GM12892 (cell line): ENCODE data around the gene SPRY2.
"Not testable (repeated sequence)": the region's sequence is repeated elsewhere in the genome, so short reads cannot be mapped to it uniquely, and the experiment has no call there.

Experiments
- DNase-seq: peaks from one replicate; pipeline ENCODE4 v3.0.0; 2011; ENCODE audit not compliant: insufficient read length
- FAIRE-seq: peaks from 2 replicates; lab custom pipeline; 2011; peaks lifted over from hg19 to GRCh38; lab: Jason Lieb, UNC
- POLR2A ChIP-seq: IDR thresholded peaks from 2 replicates; pipeline ENCODE4 v1.6.1; 2011; ENCODE audit warnings: low read depth, low read length, control low read depth
- POLR2AphosphoS5 ChIP-seq: IDR thresholded peaks from 2 replicates; pipeline ENCODE4 v1.6.1; 2011; ENCODE audit warnings: low read depth, low read length, control low read depth
- TAF1 ChIP-seq: IDR thresholded peaks from 2 replicates; pipeline ENCODE4 v1.6.1; 2011; ENCODE audit warnings: low read depth, mild to moderate bottlenecking, control low read depth, low read length, borderline replicate concordance

The SPRY2 gene

DNA sequence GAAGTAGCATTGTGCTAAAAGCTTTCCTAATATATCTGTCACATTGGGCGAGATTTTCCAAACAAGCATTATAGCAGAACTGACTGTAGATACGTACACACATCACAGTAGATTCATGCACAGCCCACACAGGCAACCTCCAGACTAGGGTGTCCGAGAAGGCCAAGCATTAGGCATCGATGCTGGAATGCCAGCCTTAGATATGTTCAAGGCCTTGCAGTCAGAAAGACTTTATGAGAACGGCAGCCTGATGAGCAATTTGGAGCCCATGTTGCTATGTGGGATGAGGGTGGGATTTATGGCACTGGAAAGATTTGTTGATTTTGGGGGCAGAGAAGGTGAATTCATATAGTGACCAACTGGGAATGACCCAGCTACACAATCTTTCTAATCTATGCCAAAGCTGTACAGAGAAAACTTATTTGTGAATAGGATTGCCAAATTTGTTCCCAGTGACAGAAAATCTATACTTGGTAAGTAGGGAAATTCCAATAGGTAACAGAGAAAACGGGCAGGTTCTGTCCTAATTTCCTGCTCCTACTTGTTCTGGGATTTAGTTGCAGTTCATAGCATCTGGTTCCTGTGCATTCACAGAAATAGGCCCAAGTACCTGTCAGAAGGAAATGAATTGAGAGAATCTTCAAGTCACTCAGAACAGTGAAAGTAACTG, 31.0 kb upstream of the SPRY2 start:
- FAIRE-seq (no peak), DNase-seq (no peak)
- TF ChIP-seq POLR2A = no peak

GRCh38 chr13:80367473-80367872, 26.5 kb upstream of the SPRY2 start:
- DNase-seq (no peak), FAIRE-seq (no peak)
- no peak for TF ChIP-seq POLR2A
- no peak for TF ChIP-seq TAF1
- TF ChIP-seq POLR2AphosphoS5 = no peak

DNA sequence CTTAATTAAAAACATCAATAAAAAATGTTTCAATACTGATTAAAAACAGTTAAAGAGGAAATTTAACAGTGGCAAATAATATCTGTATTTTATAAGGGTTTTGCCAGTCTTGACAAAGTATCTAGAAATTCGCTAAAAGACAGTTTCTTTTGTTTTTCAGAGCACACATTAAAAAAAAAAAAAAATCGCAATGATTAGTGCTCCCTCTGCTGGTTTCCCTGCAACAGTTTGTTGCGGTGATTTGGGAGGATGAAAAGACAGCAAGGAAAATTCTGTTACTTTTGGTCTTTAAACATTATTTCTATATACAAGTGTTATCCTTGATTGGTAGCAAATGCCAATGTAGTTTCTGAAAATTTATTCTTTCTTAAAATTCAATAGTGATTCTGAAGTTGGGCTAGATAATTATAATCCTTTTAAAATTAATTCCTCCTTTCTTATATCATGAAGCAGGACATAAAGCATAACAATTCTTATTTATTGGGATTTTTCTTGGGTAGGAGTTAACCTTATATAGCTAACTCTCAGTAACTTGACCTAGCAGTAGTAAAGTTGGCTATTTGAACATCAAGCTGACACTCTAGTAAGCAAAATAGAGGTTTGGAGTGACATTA, 23.1 kb upstream of the SPRY2 start:
- TF ChIP-seq TAF1 = no peak
- DNase-seq (no peak), FAIRE-seq (no peak)

DNA sequence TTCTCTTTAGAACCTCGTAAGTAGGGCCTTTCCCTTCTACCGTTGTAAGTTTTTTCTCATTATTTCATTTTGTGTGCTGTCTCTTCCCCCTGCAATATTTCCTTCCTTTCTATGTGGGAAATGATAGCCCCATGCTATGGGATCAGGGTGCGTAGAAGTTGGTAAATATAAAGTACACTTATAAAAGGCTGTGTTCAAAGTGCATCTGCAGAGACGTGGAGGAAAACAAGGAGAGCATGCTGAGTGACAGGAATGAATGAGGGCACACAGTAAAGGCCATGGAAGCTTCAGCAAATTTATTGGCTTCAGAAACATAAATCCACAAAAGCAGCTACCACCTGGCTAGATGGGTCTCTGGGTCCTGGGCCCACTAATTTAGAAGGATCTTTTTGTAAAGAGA, 21.6 kb upstream of the SPRY2 start:
- DNase-seq (no peak), FAIRE-seq (no peak)
- no peak for TF ChIP-seq POLR2AphosphoS5
- TF ChIP-seq TAF1 = no peak
- TF ChIP-seq POLR2A = no peak

GRCh38 chr13:80361883-80362327, 21.0 kb upstream of the SPRY2 start:
- FAIRE-seq (no peak), DNase-seq (no peak)
- TF ChIP-seq TAF1 (no peak), POLR2AphosphoS5 (no peak), POLR2A (no peak)

DNA sequence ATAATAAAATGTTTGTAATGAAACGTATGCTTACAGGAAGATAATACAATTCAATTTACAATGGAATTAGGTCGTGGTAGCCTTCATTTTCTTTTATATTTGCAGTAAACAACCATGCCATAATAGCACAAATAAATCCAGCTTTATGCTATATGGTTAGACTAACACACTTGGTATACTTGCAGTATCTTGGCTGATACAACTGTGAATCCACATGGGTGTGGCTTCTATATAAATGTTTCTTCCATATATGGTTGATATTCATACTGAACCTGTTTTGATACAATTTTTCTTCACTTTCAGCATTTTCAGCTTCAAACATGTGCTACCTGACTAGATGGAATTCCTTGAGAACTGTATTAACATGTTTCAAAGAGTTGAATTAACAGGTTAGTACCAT, 20.4 kb upstream of the SPRY2 start:
- TF ChIP-seq POLR2AphosphoS5 = no peak
- TF ChIP-seq TAF1 = no peak
- TF ChIP-seq POLR2A = no peak
- FAIRE-seq (no peak), DNase-seq (no peak)

DNA sequence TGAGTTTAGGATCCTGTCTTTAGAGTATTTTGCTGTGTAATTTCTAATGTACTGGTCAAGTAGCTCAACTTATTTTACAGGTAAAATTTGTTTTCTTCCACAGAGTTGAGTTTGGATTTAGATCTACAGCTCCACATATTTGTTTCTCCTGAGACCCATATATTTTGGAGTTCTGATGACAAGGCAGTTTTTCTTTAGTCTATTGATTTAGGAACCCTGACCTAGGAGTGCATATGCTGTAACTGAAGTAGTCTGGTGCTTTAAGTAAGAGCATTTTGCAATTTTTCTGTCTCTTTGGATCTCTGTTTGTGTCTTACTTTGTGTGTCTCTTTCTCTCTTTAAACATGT, 19.5 kb upstream of the SPRY2 start:
- FAIRE-seq (no peak), DNase-seq (no peak)
- TF ChIP-seq TAF1 = no peak
- TF ChIP-seq POLR2A = no peak
- TF ChIP-seq POLR2AphosphoS5 = no peak

DNA sequence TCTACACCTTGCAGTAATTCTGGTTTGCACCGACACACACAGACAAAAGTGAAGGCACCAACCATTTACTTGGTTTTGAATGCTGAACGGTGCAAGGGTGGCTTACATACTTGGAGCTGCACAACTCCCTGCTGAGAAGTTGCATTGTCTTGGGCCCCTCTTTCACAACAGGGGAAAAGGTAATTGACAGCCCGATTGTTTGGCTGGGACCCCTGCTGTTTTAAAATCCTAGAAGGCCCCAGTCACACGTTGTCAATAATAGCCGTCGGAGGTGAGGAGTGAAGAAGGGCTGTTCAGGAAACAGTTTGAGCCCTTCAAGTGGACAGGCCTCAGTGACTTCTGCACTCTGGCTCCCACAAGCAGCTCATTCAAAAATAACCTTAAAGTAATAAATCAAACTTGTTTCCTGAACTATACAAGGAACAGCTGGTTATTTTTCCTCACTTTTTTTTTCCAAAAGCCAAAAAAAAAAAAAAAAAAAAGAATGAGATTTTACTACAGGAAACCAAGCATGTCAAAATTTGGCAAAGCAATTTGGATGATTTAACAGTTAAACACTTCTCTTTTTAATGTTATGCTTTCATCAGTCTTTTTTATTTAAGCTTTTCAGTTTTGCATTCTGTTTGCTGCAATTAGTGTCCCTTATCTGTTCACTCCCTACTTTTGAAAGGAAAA, 19.0 kb upstream of the SPRY2 start:
- TF ChIP-seq POLR2AphosphoS5 (no peak), POLR2A (no peak)
- FAIRE-seq (no peak), DNase-seq (no peak)

DNA sequence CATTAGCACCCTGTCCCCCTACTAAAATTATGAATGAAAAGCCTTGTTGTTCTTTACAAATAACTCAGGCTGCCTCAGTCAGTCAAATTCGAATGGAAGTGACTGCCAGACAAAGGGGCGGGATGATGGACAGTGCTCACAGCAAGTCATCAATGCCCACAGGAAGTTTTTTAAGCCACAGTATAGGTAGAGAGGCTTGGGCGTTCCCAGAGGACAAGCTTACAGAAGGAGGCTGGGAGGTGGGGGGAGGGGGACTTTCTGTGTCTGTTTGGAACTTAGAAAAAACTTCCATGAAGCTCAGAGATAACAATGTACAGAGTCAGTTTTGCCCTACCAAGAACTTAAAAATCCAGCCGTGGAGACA, 18.5 kb upstream of the SPRY2 start:
- FAIRE-seq (no peak), DNase-seq (no peak)
- TF ChIP-seq TAF1 (no peak), POLR2A (no peak), POLR2AphosphoS5 (no peak)

DNA sequence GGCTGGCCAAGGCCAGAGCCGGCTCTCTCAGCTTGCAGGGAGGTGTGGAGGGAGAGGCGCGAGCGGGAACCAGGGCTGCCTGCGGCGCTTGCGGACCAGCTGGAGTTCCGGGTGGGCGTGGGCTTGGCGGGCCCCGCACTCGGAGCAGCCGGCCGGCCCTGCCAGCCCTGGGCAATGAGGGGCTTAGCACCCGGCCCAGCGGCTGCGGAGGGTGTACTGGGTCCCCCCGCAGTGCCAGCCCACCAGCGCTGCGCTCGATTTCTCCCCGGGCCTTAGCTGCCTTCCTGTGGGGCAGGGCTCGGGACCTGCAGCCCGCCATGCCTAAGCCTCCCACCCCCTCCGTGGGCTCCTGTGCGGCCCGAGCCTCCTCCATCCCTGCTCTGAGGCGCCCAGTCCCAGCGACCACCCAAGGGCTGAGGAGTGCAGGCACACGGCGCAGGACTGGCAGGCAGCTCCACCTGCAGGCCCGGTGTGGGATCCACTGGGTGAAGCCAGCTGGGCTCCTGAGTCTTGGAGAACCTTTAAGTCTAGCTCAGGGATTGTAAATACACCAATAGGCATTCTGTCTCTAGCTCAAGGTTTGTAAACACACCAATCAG, 14.7 kb upstream of the SPRY2 start:
- not testable (repeated sequence) for FAIRE-seq, DNase-seq

- TF ChIP-seq POLR2AphosphoS5 (no peak), POLR2A (no peak), TAF1 (no peak)
- no peak for FAIRE-seq
- DNase-seq = no peak
These were observed 7.8 kb upstream of the SPRY2 start for GRCh38 chr13:80348750-80349149.

- TF ChIP-seq POLR2AphosphoS5 (no peak), POLR2A (no peak), TAF1 (no peak)
- FAIRE-seq (no peak), DNase-seq (no peak)
These were observed 7.4 kb upstream of the SPRY2 start for GRCh38 chr13:80348314-80348713.

DNA sequence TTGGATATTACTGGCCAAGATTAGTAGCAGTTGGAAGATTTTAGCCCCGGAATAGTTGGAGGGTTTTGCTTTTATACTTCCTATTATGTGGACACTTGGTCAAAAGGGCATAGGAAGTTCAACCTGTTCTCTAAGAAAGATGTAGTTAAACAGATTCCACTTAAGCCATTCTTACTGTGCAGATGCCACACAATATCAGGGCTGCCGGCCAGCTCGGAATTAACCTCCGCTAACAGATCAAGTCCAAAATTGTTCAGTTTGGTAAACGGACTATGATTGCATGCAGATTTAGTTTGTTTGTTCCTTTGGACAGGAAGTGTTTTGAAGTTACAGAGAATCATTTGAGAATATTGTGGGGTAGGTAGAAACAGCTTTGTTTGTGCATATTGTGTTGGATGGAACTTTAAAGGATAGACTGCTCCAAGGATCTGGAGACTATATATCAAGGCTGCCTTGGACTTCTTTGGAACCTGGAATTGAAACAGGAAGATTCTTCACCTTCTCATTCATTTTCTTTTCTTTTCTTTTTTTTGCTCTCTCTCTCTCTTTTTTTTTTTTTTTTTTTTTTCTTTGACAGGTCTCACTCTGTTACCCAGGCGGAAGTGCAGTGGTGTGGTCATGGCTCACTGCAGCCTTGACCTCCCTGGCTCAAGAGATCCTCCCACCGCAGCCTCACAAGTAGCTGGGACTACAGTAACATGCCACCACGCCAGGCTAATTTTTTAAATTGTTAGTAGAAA, 5.0 kb upstream of the SPRY2 start:
- TF ChIP-seq POLR2A (no peak), POLR2AphosphoS5 (no peak), TAF1 (no peak)
- DNase-seq (no peak), FAIRE-seq (no peak)

- DNase-seq, FAIRE-seq: not testable (repeated sequence)
These were observed 3.1 kb upstream of the SPRY2 start for GRCh38 chr13:80344032-80344431.
